ENCODE results near the gene CATSPERB. TPM values are rescaled to one million over a fixed set of nuclear protein-coding genes. Genes with fewer than 3 reads are reported as not detected.

CATSPERB gene
- total and polyA plus RNA-seq, 9 of the 15 experiments (the other 6 are each of a cell fraction or from before 2014, with no cell fraction given) = 0.05 to 1.4 (median 0.89) TPM

DNA sequence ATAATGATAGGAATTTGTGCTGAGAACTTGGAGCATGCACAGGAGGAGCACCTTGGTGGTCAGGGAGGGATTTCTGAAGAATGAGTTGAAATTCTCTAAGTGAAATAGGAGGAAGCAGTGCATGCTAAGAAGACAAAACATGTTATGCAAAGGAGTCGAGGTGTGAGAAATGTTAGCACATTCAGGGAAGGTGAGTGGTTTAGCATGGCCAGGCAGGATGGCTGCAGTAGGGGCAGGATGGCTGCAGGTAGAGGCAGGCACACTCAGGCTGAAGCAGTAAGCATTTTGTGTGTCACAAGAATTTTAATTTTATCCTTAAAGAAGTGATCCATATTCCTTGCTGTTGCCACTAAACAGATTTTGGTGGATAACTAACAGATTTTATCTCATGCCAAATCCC, 46.3 kb downstream of the CATSPERB start:
- H3K4me2 ChIP-seq (ENCODE audit: insufficient read depth, low read length) = no peak overlapping the region
- no peaks in the 10 kb centered on the region for H3K79me2 ChIP-seq (ENCODE audit: control insufficient read depth, insufficient read depth, low read length)
- ChIA-PET CTCF (ENCODE audit: low intra/inter-chr PET ratio) (no interaction called here), POLR2A (no interaction called here)
- no peak overlapping the region for H2AFZ ChIP-seq (ENCODE audit: low read depth, low read length)
- no peaks in the 10 kb centered on the region for H3K36me3 ChIP-seq (ENCODE audit: control insufficient read depth, insufficient read depth, low read length)
- FAIRE-seq (no peak), ATAC-seq (no peak), DNase-seq (ENCODE audit: extremely low read depth in 1 of 4, low spot score in 3 of 4) (no peak)
- H3K27me3 ChIP-seq (ENCODE audit: control insufficient read depth in 2 of 2, insufficient read depth in 2 of 2, low read length in 2 of 2) = no peaks in the 10 kb centered on the region
- in situ Hi-C loops (cut with MboI) = no loop called here
- H3K9ac ChIP-seq (ENCODE audit: insufficient read depth in 1 of 2, low read depth in 2 of 2, low read length in 2 of 2) = no peak overlapping the region
- no peaks in the 10 kb centered on the region for H3K9me1 ChIP-seq (ENCODE audit: control insufficient read depth, insufficient read depth, low read length)
- BruUV-seq (replicated peaks) = no TSS peak
- H3K4me3 ChIP-seq = no peak overlapping the region
- intact Hi-C loops (cut with micrococcal nuclease) = no loop called here
- no peaks in the 10 kb centered on the region for H3K4me1 ChIP-seq (replicated peaks in 1 of 2; ENCODE audit: control insufficient read depth in 2 of 2, insufficient read depth in 2 of 2, low read length in 2 of 2)
- no peak overlapping the region for H3K27ac ChIP-seq (ENCODE audit: extremely low read depth, low read depth, low read length)
- H4K20me1 ChIP-seq (replicated peaks; ENCODE audit: control insufficient read depth, insufficient read depth, low read length) = no peaks in the 10 kb centered on the region
- WGBS (ENCODE audit: insufficient coverage, low coverage, missing lambda C conversion rate) = 6% methylated on average over 1 of the region's 1 CpG
- H3K9me3 ChIP-seq (replicated peaks; ENCODE audit: control insufficient read depth, insufficient read depth, low read depth, low read length) = no peaks in the 10 kb centered on the region
- TF ChIP-seq HNRNPH1 (optimal IDR thresholded peaks at IDR 0.05; ENCODE audit: low read depth, low read length) = no peak
- TF ChIP-seq, protein P1, sequence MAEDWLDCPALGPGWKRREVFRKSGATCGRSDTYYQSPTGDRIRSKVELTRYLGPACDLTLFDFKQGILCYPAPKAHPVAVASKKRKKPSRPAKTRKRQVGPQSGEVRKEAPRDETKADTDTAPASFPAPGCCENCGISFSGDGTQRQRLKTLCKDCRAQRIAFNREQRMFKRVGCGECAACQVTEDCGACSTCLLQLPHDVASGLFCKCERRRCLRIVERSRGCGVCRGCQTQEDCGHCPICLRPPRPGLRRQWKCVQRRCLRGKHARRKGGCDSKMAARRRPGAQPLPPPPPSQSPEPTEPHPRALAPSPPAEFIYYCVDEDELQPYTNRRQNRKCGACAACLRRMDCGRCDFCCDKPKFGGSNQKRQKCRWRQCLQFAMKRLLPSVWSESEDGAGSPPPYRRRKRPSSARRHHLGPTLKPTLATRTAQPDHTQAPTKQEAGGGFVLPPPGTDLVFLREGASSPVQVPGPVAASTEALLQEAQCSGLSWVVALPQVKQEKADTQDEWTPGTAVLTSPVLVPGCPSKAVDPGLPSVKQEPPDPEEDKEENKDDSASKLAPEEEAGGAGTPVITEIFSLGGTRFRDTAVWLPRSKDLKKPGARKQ (CRISPR knock-in tag; IDR thresholded peaks at IDR 0.05) = no peak
- TF ChIP-seq ERF (CRISPR knock-in tag; IDR thresholded peaks at IDR 0.05) = no peak
- no peak for TF ChIP-seq ZNF551 (CRISPR knock-in tag; IDR thresholded peaks at IDR 0.05)
- no peak for TF ChIP-seq MCM7 (IDR thresholded peaks at IDR 0.05)
- no peak for TF ChIP-seq ZFX (CRISPR knock-in tag; IDR thresholded peaks at IDR 0.05)
- no peak for TF ChIP-seq NFRKB (IDR thresholded peaks at IDR 0.05; ENCODE audit: low read depth)
- TF ChIP-seq ZNF583 (CRISPR knock-in tag; IDR thresholded peaks at IDR 0.05) = no peak
- TF ChIP-seq, protein P2, sequence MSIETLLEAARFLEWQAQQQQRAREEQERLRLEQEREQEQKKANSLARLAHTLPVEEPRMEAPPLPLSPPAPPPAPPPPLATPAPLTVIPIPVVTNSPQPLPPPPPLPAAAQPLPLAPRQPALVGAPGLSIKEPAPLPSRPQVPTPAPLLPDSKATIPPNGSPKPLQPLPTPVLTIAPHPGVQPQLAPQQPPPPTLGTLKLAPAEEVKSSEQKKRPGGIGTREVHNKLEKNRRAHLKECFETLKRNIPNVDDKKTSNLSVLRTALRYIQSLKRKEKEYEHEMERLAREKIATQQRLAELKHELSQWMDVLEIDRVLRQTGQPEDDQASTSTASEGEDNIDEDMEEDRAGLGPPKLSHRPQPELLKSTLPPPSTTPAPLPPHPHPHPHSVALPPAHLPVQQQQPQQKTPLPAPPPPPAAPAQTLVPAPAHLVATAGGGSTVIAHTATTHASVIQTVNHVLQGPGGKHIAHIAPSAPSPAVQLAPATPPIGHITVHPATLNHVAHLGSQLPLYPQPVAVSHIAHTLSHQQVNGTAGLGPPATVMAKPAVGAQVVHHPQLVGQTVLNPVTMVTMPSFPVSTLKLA (conservative IDR thresholded peaks at IDR 0.05) = no peak
- TF ChIP-seq, protein P3, sequence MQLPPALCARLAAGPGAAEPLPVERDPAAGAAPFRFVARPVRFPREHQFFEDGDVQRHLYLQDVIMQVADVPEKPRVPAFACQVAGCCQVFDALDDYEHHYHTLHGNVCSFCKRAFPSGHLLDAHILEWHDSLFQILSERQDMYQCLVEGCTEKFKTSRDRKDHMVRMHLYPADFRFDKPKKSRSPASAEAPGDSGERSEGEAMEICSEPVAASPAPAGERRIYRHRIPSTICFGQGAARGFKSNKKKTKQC (CRISPR knock-in tag; IDR thresholded peaks at IDR 0.05) = no peak
- TF ChIP-seq RBBP5 (IDR thresholded peaks at IDR 0.05; ENCODE audit: borderline replicate concordance, insufficient read depth, low read length, poor library complexity, severe bottlenecking) = no peak
- no peak for TF ChIP-seq IRF2 (CRISPR knock-in tag; IDR thresholded peaks at IDR 0.05)
- no peak for TF ChIP-seq MCM3 (IDR thresholded peaks at IDR 0.05)
